Hepatocyte (in vitro differentiated cells): Measurements from ENCODE around the gene CMC2. TPM values are rescaled to one million over a fixed set of nuclear protein-coding genes. Genes with fewer than 3 reads are reported as not detected.

Experiments used
- DNase-seq: peaks from one replicate; pipeline ENCODE4 v3.0.0-alpha.2; 2016; ENCODE audit warnings: low spot score
- H2AFZ ChIP-seq: fragments of 200-600 bp; sonication (generic); 2 replicates; pipeline ENCODE4 v1.6.0; 2016; ENCODE audit warnings: antibody characterized with exemption, mild to moderate bottlenecking
- H3K27ac ChIP-seq: fragments of 200-600 bp; sonication (generic); 2 replicates; pipeline ENCODE4 v1.5.1; 2016; ENCODE audit warnings: mild to moderate bottlenecking
- H3K27me3 ChIP-seq: fragments of 200-600 bp; sonication (generic); 2 replicates; pipeline ENCODE4 v1.6.1; 2016
- H3K36me3 ChIP-seq: fragments of 200-600 bp; sonication (generic); replicated peaks from 2 replicates; pipeline ENCODE4 v1.5.1; 2016; ENCODE audit warnings: low read depth; ENCODE audit not compliant: insufficient read depth
- H3K4me1 ChIP-seq: fragments of 200-600 bp; sonication (generic); 2 replicates; pipeline ENCODE4 v1.5.1; 2016; ENCODE audit warnings: mild to moderate bottlenecking, moderate library complexity; ENCODE audit not compliant: insufficient read depth
- H3K4me2 ChIP-seq: fragments of 200-600 bp; sonication (generic); 2 replicates; pipeline ENCODE4 v1.6.0; 2016
- H3K4me3 ChIP-seq: fragments of 200-600 bp; sonication (generic); 2 replicates; pipeline ENCODE4 v1.5.1; 2016; ENCODE audit warnings: mild to moderate bottlenecking
- H3K79me2 ChIP-seq: fragments of 200-600 bp; sonication (generic); 2 replicates; pipeline ENCODE4 v1.6.0; 2017; ENCODE audit warnings: mild to moderate bottlenecking
- H3K9me2 ChIP-seq: fragments of 200-600 bp; sonication (generic); replicated peaks from 2 replicates; pipeline ENCODE4 v1.6.0; 2017; ENCODE audit warnings: mild to moderate bottlenecking; ENCODE audit not compliant: insufficient read depth
- H3K9me3 ChIP-seq: fragments of 200-600 bp; sonication (generic); 2 replicates; pipeline ENCODE4 v1.5.1; 2016; ENCODE audit warnings: low read depth, mild to moderate bottlenecking
- H4K20me1 ChIP-seq: fragments of 200-600 bp; sonication (generic); 2 replicates; pipeline ENCODE4 v1.6.0; 2016; ENCODE audit warnings: mild to moderate bottlenecking; ENCODE audit not compliant: insufficient read depth, poor library complexity, severe bottlenecking
- CTCF ChIP-seq: fragments of 200-600 bp; sonication (generic); IDR thresholded peaks from 2 replicates; pipeline ENCODE4 v1.5.1; 2016; ENCODE audit warnings: antibody characterized with exemption, mild to moderate bottlenecking; ENCODE audit not compliant: poor library complexity
- EZH2 ChIP-seq: fragments of 200-600 bp; sonication (generic); IDR thresholded peaks from 2 replicates; pipeline ENCODE4 v1.6.1; 2016; ENCODE audit warnings: antibody characterized with exemption, mild to moderate bottlenecking, borderline replicate concordance
- EZH2phosphoT487 ChIP-seq: fragments of 200-600 bp; sonication (generic); IDR thresholded peaks from one replicate; pipeline ENCODE4 v1.6.1; 2018; ENCODE audit warnings: antibody characterized with exemption, mild to moderate bottlenecking, low read depth, moderate library complexity; ENCODE audit not compliant: unreplicated experiment, severe bottlenecking
- WGBS: methylation state at CpG from one replicate; pipeline ENCODE4 v1.1.6; 2016; ENCODE audit warnings: low lambda C conversion rate; ENCODE audit errors: missing lambda C conversion rate; 5-methylcytosine and 5-hydroxymethylcytosine counted together
- polyA plus RNA-seq: library from polyadenylated mRNA; unstranded; fragments of >200 nt; fragmentation: Nextera tagmentation; extraction: Ambion mirVana; gene quantifications from 2 replicates; pipeline ENCODE4 v1.2.1, GENCODE V29; 2016
- total RNA-seq: library from RNA; depleted of rRNA; stranded (reverse); fragments of >200 nt; gene quantifications from 2 replicates; pipeline ENCODE4 v1.2.3, GENCODE V29; 2014

Gene CMC2
- total RNA-seq (47.4 and 77.6 TPM in 2 replicates), polyA plus RNA-seq (132 and 133 TPM in 2 replicates)

GRCh38 chr16:81006813-81007695, at the start of gene CMC2, which contains the start of gene CENPN:
CMC2 (minus strand) TSS chr16:81006885; CDS start chr16:80997394, 9,491 bp downstream.
CENPN (plus strand) TSS chr16:81007214; CDS start chr16:81011940, 4,726 bp downstream.
- Histone ChIP-seq H3K27me3 (no peaks in the 10 kb centered on the region), H3K4me3 (peak within 1 kb of the TSS; percentile 61), H3K9me3 (no peaks in the 10 kb centered on the region), H2AFZ (peak within 1 kb of the TSS; percentile 76), H3K27ac (peak within 1 kb of the TSS; percentile 99), H3K4me1 (peaks cover 3% of the 10 kb centered on the region), H3K9me2 (no peaks in the 10 kb centered on the region), H3K36me3 (no peaks in the 10 kb centered on the region), H4K20me1 (peaks cover 3% of the 10 kb centered on the region), H3K79me2 (peaks cover 57% of the 10 kb centered on the region), H3K4me2 (peak within 1 kb of the TSS; percentile 85)
- peak; percentile 99 for DNase-seq
- 1% methylated on average over 63 of the region's 75 CpGs for WGBS
- TF ChIP-seq CTCF (no peak), EZH2phosphoT487 (no peak), EZH2 (no peak)

- Histone ChIP-seq H3K9me2 (no peaks in the 10 kb centered on the region), H3K4me2 (no peak overlapping the region), H3K79me2 (no peaks in the 10 kb centered on the region), H3K9me3 (no peaks in the 10 kb centered on the region), H3K36me3 (no peaks in the 10 kb centered on the region), H3K27ac (no peak overlapping the region), H3K27me3 (no peaks in the 10 kb centered on the region), H4K20me1 (no peaks in the 10 kb centered on the region), H3K4me1 (no peaks in the 10 kb centered on the region), H2AFZ (no peak overlapping the region), H3K4me3 (no peak overlapping the region)
- 85% methylated on average over 11 of the region's 11 CpGs for WGBS
- no peak for TF ChIP-seq EZH2
- TF ChIP-seq EZH2phosphoT487 = no peak
- no peak for TF ChIP-seq CTCF
- no peak for DNase-seq
Observed at GRCh38 chr16:81053761-81054160, 47.1 kb upstream of the CMC2 start.

GRCh38 chr16:81042821-81043220, 36.1 kb upstream of the CMC2 start:
- peaks cover 7% of the 10 kb centered on the region for H4K20me1 ChIP-seq
- H3K27me3 ChIP-seq = no peaks in the 10 kb centered on the region
- no peaks in the 10 kb centered on the region for H3K4me1 ChIP-seq
- no peak overlapping the region for H3K4me3 ChIP-seq
- WGBS = 93% methylated on average over 2 of the region's 2 CpGs
- DNase-seq = no peak
- H3K9me3 ChIP-seq = no peaks in the 10 kb centered on the region
- no peak for TF ChIP-seq EZH2
- TF ChIP-seq CTCF = no peak
- no peak for TF ChIP-seq EZH2phosphoT487
- H3K27ac ChIP-seq = no peak overlapping the region
- no peak overlapping the region for H2AFZ ChIP-seq
- H3K36me3 ChIP-seq = peaks cover 3% of the 10 kb centered on the region
- H3K4me2 ChIP-seq = no peak overlapping the region
- peaks cover 32% of the 10 kb centered on the region for H3K79me2 ChIP-seq
- no peaks in the 10 kb centered on the region for H3K9me2 ChIP-seq
